ENCODE data around the gene RARS2. TPM values are rescaled to one million over a fixed set of nuclear protein-coding genes. Genes with fewer than 3 reads are reported as not detected.

The RARS2 gene
- total RNA-seq, 2 donors from 2014 or later = 49.7 to 57.0 TPM

DNA sequence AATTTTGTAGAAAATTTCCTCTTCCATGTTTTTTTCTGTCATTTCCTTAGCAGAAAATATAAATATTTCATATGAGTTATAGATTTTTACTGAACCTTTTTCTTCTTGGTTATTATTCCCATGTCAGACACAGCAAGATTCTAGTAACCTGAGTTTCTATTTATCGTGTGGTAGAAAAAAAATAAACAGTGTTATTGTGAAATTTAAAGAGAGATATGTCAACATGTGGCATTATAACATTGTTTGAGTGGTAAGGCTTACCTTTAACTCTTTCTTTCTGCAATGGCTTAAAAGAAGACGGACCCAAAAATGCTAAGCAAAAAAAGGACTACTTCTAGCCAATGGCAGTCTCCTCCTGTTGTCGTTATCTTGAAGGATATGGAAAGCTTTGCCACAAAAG, 19.0 kb upstream of the RARS2 start:
- Mint-ChIP-seq H3K36me3 (ENCODE audit: low read depth) (peaks cover 48% of the 10 kb centered on the region), H3K4me1 (no peaks in the 10 kb centered on the region), H3K27ac (no peak overlapping the region), H3K4me3 (no peak overlapping the region), H3K9me3 (peaks cover 6% of the 10 kb centered on the region), H3K27me3 (ENCODE audit: insufficient read depth) (no peaks in the 10 kb centered on the region)
- Histone ChIP-seq H3K36me3 (ENCODE audit: control insufficient read depth, insufficient read depth, low read length) (peaks cover 64% of the 10 kb centered on the region), H3K27me3 (ENCODE audit: control insufficient read depth, insufficient read depth, low read length, poor library complexity, severe bottlenecking) (no peaks in the 10 kb centered on the region), H3K9ac (ENCODE audit: extremely low read depth, low read length, poor library complexity, severe bottlenecking) (no peak overlapping the region), H3K27ac (ENCODE audit: low read depth, low read length) (no peak overlapping the region), H3K4me1 (ENCODE audit: control insufficient read depth, insufficient read depth, low read length) (no peaks in the 10 kb centered on the region), H3K4me3 (ENCODE audit: low read length) (no peak overlapping the region), H3K9me3 (ENCODE audit: control insufficient read depth, low read length) (peaks cover 10% of the 10 kb centered on the region)
- WGBS, 2 experiments (ENCODE audit: insufficient coverage in 1 of 2, insufficient read length in 1 of 2) = 82 to 95% methylated on average over 2 to 3 of the region's 3 CpGs
- no peak for DNase-seq
- TF ChIP-seq, protein P1, sequence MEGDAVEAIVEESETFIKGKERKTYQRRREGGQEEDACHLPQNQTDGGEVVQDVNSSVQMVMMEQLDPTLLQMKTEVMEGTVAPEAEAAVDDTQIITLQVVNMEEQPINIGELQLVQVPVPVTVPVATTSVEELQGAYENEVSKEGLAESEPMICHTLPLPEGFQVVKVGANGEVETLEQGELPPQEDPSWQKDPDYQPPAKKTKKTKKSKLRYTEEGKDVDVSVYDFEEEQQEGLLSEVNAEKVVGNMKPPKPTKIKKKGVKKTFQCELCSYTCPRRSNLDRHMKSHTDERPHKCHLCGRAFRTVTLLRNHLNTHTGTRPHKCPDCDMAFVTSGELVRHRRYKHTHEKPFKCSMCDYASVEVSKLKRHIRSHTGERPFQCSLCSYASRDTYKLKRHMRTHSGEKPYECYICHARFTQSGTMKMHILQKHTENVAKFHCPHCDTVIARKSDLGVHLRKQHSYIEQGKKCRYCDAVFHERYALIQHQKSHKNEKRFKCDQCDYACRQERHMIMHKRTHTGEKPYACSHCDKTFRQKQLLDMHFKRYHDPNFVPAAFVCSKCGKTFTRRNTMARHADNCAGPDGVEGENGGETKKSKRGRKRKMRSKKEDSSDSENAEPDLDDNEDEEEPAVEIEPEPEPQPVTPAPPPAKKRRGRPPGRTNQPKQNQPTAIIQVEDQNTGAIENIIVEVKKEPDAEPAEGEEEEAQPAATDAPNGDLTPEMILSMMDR (conservative IDR thresholded peaks at IDR 0.05) = no peak

DNA sequence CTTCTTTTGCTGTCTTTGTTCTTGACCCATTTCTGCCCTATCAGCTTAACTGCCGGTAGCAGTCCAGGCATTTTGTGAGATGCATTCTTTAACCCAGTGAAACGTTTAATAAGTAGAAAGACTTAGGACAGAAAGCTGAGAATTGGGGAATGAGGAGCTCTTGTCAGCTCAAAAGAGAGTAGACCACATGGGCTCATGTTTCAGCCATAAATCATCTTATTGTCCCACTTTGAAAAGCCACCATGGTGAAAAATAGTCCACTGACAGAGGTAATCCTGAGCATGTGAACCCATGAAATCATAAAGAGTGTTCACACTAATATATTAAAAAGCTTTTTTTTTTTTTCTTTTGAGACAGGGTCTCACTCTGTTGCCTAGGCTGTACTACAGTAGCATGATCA, 16.4 kb upstream of the RARS2 start:
- Histone ChIP-seq H3K9ac (ENCODE audit: extremely low read depth, low read length, poor library complexity, severe bottlenecking) (no peak overlapping the region), H3K27me3 (ENCODE audit: control insufficient read depth, insufficient read depth, low read length, poor library complexity, severe bottlenecking) (no peaks in the 10 kb centered on the region), H3K4me3 (ENCODE audit: low read length) (no peak overlapping the region), H3K36me3 (ENCODE audit: control insufficient read depth, insufficient read depth, low read length) (peaks cover 63% of the 10 kb centered on the region), H3K4me1 (ENCODE audit: control insufficient read depth, insufficient read depth, low read length) (no peaks in the 10 kb centered on the region), H3K27ac (ENCODE audit: low read depth, low read length) (no peak overlapping the region), H3K9me3 (ENCODE audit: control insufficient read depth, low read length) (no peaks in the 10 kb centered on the region)
- DNase-seq = no peak
- Mint-ChIP-seq H3K4me1 (no peaks in the 10 kb centered on the region), H3K36me3 (ENCODE audit: low read depth) (peaks cover 31% of the 10 kb centered on the region), H3K27me3 (ENCODE audit: insufficient read depth) (no peaks in the 10 kb centered on the region), H3K27ac (no peak overlapping the region), H3K9me3 (no peaks in the 10 kb centered on the region), H3K4me3 (no peak overlapping the region)
- TF ChIP-seq, protein P1 (conservative IDR thresholded peaks at IDR 0.05) = no peak
- 94% methylated on average over 2 of the region's 2 CpGs; no CpG with 5 or more reads in 1 of the 2 experiments for WGBS, 2 experiments (ENCODE audit: insufficient coverage in 1 of 2, insufficient read length in 1 of 2)

DNA sequence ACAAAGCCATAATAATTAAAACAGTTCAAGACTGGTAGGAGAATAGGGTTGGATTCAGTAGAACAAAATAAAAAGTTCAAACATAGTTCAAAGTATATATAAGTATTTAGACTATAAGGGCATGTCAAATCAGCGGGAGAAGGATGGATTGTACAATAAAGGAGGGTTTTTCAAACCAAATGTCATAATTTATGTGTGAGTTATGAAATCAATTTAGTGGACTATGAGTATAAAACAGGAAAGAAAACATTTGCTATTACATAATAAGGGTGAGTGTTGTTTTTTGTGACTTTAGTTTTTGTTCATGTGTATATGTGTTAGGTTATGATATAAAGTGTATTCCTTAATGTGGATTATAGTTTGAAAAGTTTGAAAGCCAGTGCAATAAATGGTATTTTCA, 10.8 kb upstream of the RARS2 start:
- H3K4me3 ChIP-seq (ENCODE audit: low read length) = no peak overlapping the region
- WGBS, 2 experiments (ENCODE audit: insufficient coverage in 1 of 2, insufficient read length in 1 of 2) = 92 to 100% methylated on average over 1 of the region's 1 CpG
- peaks cover under 1% of the 10 kb centered on the region for H3K4me1 Mint-ChIP-seq
- H3K4me1 ChIP-seq (ENCODE audit: control insufficient read depth, insufficient read depth, low read length) = no peaks in the 10 kb centered on the region
- H3K36me3 ChIP-seq (ENCODE audit: control insufficient read depth, insufficient read depth, low read length) = peaks cover 38% of the 10 kb centered on the region
- no peak overlapping the region for H3K4me3 Mint-ChIP-seq
- H3K27ac Mint-ChIP-seq = no peak overlapping the region
- H3K27ac ChIP-seq (ENCODE audit: low read depth, low read length) = no peak overlapping the region
- TF ChIP-seq, protein P1 (conservative IDR thresholded peaks at IDR 0.05) = no peak
- no peak for DNase-seq
- H3K9ac ChIP-seq (ENCODE audit: extremely low read depth, low read length, poor library complexity, severe bottlenecking) = no peak overlapping the region
- H3K27me3 ChIP-seq (ENCODE audit: control insufficient read depth, insufficient read depth, low read length, poor library complexity, severe bottlenecking) = no peaks in the 10 kb centered on the region
- no peaks in the 10 kb centered on the region for H3K9me3 ChIP-seq (ENCODE audit: control insufficient read depth, low read length)
- no peaks in the 10 kb centered on the region for H3K9me3 Mint-ChIP-seq
- peaks cover 17% of the 10 kb centered on the region for H3K36me3 Mint-ChIP-seq (ENCODE audit: low read depth)
- H3K27me3 Mint-ChIP-seq (ENCODE audit: insufficient read depth) = no peaks in the 10 kb centered on the region

Measured in endodermal cell (in vitro differentiated cells).